HG03378 (cell line): ENCODE data around the gene TECPR1.

ENCODE experiments used
- ATAC-seq: cut with Tn5 transposase; IDR thresholded peaks from one replicate; pipeline ENCODE4 v1.9.1; 2021; ENCODE audit warnings: mild to moderate bottlenecking, moderate library complexity; ENCODE audit not compliant: unreplicated experiment

Gene TECPR1

DNA sequence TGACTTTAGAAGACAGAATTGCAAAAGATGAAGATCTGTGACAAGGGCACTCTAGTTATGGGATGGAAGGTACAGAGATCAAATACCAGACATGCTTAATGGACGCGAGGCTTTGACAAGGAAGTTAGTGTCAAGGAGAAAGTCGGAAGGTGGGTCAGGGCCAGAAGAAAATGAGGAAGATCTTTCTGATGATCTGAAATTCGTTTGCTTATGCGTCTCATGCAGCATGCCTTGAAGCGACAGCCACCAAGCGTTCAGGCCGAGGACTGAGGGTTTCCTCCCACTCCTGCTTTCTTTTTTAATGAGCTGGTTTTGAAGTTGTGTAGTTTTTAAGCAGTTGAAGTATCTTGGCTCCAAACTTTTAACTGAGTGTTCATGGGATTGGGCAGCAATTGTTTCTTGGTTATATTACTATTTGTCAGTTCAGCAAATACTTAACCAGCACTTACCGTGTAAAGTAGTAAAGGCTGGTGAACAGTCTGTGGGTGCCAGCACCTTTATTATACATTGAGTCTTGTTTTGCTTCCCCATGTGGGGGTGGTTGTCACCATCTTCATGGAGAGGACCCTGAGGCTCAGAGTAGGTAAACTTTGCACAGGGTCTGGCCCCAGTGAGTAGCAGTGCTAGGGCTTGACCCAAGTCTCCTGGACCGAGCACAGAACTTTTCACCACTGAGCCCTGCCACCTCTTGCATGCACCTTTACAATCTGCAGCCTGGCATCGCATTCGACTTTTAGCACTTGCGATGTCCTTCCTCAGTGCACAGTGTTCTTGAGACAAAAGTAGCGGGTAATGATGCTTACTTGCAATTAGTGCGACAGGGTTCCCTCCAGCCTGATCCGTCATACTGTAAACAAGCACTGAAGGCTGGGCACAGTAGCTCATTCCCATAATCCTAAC lies 55.1 kb downstream of the TECPR1 start:
- ATAC-seq = no peak

GRCh38 chr7:98194672-98195457 lies 57.2 kb downstream of the TECPR1 start:
- no peak for ATAC-seq

DNA sequence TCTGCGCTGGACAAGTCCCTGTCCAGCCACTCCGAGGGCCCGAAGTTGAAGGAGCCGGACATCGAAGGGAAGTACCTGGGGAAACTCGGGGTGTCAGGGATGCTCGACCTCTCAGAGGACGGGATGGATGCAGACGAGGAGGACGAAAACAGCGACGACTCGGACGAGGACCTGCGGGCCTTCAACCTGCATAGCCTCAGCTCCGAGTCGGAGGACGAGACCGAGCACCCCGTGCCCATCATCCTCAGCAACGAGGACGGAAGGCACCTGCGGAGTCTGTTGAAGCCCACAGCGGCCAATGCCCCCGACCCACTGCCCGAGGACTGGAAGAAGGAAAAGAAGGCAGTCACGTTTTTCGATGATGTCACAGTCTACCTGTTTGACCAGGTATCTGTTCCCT lies 57.8 kb downstream of the TECPR1 start:
- ATAC-seq = no peak

DNA sequence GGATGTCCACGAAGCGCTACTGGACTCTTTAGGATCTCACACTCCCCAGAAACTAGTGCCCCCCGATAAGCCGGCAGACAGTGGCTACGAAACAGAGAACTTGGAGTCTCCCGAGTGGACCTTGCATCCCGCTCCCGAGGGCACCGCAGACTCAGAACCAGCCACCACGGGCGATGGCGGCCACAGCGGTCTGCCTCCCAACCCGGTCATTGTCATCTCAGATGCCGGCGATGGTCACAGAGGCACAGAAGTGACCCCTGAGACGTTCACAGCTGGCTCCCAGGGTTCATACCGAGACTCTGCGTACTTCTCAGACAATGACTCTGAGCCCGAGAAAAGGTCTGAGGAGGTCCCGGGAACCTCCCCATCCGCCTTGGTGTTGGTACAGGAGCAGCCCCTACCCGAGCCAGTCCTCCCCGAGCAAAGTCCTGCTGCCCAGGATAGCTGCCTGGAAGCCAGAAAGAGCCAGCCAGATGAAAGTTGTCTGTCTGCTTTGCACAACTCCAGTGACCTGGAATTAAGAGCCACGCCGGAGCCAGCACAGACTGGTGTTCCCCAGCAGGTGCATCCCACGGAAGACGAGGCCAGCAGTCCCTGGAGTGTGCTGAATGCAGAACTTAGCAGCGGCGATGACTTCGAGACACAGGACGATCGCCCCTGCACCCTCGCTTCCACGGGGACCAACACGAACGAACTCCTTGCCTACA lies 58.4 kb downstream of the TECPR1 start:
- ATAC-seq = no peak

DNA sequence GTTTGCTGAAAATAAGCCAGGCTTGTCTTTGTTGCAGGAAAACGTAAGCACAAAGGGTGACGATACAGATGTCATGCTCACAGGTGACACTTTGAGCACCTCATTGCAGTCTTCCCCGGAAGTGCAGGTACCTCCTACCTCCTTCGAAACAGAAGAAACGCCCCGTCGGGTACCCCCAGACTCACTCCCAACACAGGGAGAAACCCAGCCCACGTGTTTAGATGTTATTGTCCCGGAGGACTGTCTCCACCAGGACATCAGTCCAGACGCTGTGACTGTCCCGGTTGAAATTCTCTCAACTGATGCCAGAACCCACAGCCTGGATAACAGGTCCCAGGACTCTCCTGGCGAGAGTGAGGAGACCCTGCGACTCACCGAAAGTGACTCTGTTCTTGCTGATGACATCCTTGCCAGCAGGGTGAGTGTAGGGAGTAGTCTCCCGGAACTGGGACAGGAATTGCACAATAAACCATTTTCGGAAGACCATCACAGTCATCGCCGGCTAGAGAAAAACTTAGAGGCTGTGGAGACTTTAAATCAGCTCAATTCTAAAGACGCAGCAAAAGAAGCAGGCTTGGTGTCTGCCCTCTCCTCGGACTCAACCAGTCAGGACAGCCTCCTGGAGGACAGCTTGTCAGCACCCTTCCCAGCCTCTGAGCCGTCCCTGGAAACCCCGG lies 59.1 kb downstream of the TECPR1 start:
- no peak for ATAC-seq

DNA sequence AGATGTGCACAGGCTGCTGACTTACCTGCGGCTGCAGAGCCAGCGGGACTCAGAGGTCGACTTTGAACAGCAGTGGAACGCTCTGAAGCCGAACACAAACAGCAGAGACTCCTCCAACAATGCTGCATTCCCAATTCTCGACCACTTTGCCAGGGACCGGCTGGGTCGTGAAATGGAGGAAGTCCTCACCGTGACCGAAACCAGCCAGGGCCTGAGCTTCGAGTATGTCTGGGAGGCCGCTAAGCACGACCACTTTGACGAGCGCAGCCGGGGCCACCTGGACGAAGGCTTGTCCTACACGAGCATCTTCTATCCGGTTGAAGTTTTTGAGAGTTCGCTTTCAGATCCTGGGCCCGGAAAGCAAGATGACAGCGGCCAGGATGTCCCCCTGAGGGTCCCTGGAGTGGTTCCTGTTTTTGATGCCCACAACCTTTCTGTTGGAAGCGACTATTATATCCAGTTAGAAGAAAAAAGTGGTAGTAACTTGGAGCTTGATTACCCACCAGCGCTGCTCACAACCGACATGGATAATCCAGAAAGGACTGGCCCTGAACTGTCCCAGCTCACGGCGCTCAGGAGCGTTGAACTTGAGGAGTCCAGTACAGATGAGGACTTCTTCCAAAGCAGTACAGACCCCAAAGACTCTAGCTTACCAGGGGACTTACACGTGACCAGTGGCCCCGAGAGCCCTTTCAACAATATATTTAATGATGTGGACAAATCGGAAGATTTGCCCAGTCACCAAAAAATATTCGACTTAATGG lies 60.2 kb downstream of the TECPR1 start:
- no peak for ATAC-seq

DNA sequence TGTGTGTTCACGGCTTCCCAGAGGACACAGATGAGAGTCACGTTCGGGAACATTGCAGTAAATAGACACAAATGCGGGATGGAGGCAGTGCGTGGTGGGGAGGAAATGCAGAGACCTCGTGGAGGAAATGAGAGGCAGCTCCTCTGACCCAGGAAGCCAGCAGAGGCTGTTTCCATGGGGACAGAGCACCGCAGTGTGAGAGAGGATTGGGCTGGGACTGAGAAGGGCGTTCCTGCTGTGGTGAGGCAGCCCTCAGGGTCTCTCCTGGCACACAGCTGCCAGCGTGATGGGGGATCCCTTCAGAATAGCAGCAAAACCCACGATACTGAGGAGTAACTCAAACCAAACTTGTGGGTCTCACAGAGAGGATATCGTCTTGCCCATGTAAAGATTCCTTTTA lies 62.5 kb downstream of the TECPR1 start:
- no peak for ATAC-seq

DNA sequence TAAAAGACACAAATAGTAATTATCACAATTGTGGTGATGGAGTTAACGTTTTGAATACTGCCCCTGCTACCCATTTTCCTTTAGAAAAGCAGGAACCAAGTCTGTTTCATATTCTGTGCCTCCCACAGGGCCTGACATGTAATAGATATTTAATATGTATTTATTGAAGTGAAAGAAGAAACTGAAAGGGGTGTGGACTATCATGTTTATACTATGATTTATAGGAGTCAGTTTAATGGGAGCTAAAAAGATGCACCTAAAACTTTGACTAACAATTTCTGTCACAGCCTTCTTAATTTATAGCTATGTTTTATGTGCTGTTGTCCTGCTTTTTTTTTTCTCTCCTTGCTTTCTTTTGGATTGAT lies 64.9 kb downstream of the TECPR1 start:
- ATAC-seq = no peak

DNA sequence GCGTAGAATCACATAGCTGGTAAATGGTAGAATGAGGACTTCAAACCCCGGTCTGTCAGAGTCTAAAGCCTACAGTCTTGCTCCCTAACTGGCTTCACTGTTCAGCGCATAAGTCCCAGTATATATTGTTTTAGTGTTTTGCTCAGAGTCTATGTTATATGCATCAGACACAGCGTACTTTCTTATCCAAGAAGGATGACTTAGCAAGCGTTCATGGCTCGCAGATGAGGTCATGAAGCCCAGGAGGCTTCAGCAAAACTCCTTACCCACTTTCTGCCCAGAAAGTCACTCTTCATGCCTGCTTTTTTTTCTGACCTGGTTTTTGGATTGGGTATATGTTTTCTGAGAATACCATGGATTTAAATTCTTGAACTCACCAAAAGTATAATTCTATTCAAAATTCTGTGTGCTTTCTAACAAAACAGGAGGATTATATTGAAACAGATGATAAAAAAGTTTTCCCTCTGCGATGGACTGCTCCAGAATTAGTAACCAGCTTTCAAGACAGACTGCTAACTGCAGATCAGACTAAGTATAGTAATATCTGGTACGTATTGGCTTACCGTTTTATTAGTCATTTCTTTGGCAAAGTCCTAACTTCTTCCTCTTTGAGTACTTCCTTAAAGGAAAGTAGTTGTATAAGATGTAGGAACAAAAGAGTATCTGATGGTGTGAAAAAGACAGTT lies 65.4 kb downstream of the TECPR1 start:
- no peak for ATAC-seq

DNA sequence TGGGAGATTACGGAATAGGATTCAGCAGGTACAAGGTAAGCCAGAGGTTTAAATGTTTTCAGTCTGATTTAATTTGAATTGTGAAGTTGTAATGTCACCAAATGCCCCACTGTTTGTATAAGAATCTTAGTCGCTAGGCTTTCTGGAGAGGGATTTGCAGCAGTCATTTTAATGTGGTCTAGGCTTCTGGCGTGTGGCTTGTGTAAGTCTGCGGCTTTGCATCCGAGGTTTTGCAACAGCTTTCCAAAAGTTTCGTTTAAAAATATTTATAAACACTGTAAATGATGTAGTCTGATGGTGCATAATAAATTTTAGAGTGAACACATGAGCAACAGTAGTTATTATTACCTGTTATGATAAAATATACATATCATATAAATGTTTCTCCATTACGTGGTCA lies 66.9 kb downstream of the TECPR1 start:
- ATAC-seq = no peak

GRCh38 chr7:98180751-98181150 lies 71.3 kb downstream of the TECPR1 start:
- no peak for ATAC-seq

DNA sequence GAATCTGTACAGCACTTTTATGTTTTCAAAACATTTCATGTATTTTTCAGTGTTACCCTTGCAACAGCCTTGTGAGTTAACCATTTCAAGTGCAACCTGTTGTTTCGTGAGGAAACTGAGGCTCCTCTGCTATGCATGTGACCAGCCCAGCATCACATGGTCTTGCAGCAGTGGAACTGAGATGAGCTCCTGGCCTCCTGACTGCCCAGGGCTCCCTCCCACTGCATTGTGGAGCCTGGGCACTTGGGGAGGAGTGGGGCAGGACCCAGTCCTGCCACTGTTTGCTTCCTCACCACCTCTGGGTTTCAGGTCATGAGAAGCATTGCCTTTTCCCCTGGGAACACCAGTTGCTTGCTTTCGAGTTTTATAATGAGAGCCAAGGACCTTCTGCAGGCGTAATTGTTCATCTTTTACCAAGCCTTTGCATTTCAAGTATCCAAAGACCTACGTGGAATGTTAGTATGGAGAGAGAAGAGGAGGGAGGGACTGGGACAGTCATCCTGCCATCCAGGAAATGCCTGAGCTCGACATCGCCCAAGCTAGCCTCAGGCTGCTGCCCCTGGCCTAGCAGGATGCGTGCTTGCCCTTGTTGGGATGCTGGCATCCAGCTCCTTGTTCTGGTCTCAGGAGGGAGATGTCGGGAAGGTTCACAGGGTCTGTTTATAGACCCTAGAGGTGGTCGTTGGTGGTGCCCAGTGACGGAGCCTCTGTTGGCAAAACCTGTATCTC lies 73.1 kb downstream of the TECPR1 start:
- ATAC-seq = no peak

GRCh38 chr7:98178321-98178720 lies 73.7 kb downstream of the TECPR1 start:
- ATAC-seq = no peak

- no peak for ATAC-seq
Measured at GRCh38 chr7:98177553-98177952, 74.5 kb downstream of the TECPR1 start.

GRCh38 chr7:98175260-98175940 lies 76.6 kb downstream of the TECPR1 start:
- ATAC-seq = no peak

- ATAC-seq = no peak
Measured at GRCh38 chr7:98174334-98175259, 77.4 kb downstream of the TECPR1 start.

DNA sequence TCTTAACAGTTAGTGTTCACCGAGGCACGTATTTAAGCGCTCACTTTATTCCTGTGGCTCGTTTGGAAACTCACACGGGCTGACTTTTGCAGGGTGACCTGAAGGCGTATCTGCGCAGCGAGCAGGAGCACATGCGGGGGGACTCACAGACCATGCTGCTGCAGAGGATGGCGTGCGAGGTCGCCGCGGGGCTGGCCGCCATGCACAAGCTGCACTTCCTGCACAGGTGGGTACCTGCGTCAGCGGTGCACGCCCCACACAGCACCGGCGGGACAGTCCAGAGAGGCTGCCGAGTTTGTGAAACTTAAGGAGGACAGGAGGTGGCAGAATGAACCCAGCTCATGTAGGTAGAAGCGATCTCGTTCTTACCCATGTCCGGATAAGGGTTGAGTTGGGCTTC lies 80.6 kb downstream of the TECPR1 start:
- no peak for ATAC-seq
